Measurements from ENCODE around the gene CIC. TPM values are rescaled to one million over a fixed set of nuclear protein-coding genes. Genes with fewer than 3 reads are reported as not detected.
A peak's percentile ranks its signal among the peaks of the same experiment; 100 is the strongest.

CIC gene
- total RNA-seq, 4 donors from 2014 or later: 27.0 to 74.1 (median 41.3) TPM

- Histone ChIP-seq H3K27me3 (no peaks in the 10 kb centered on the region), H3K36me3 (peaks cover 0 to 78% (median 15%) of the 10 kb centered on the region in 3 donors), H3K27ac (no peak overlapping the region), H3K9me3 (no peaks in the 10 kb centered on the region), H3K4me1 (peaks cover 0 to 38% (median 12%) of the 10 kb centered on the region in 4 donors), H3K4me3 (no peak overlapping the region)
- WGBS, 2 donors: 95 to 98% methylated on average over 21 to 31 of the region's 33 CpGs
- DNase-seq (ENCODE audit: low spot score in 2 of 2): no peak
- TF ChIP-seq EP300 (IDR thresholded peaks at IDR 0.05): no peak
- no peak for TF ChIP-seq CTCF (IDR thresholded peaks at IDR 0.05)
- no peak for TF ChIP-seq POLR2A (IDR thresholded peaks at IDR 0.05)
These were observed 43.2 kb upstream of the CIC start for GRCh38 chr19:42225718-42226292.

- WGBS, 2 donors: 93% methylated on average over 1 of the region's 1 CpG
- no peak for TF ChIP-seq POLR2A (IDR thresholded peaks at IDR 0.05)
- TF ChIP-seq EP300 (IDR thresholded peaks at IDR 0.05): no peak
- no peak for TF ChIP-seq CTCF (IDR thresholded peaks at IDR 0.05)
- Histone ChIP-seq H3K4me3 (no peak overlapping the region), H3K27ac (no peak overlapping the region), H3K27me3 (no peaks in the 10 kb centered on the region), H3K36me3 (peaks cover 0 to 89% (median 19%) of the 10 kb centered on the region in 3 donors), H3K9me3 (no peaks in the 10 kb centered on the region), H3K4me1 (peaks cover 0 to 29% (median 7%) of the 10 kb centered on the region in 4 donors)
- no peak for DNase-seq (ENCODE audit: low spot score in 2 of 2)
These were observed 42.2 kb upstream of the CIC start for GRCh38 chr19:42226886-42227285.

GRCh38 chr19:42228641-42229040 is 40.4 kb upstream of the CIC start:
- peaks cover 0 to 98% (median 30%) of the 10 kb centered on the region in 3 donors for H3K36me3 ChIP-seq
- peaks cover 0 to 28% (median 7%) of the 10 kb centered on the region in 4 donors for H3K4me1 ChIP-seq
- 78 to 88% methylated on average over 4 of the region's 4 CpGs for WGBS, 2 donors
- no peak for DNase-seq (ENCODE audit: low spot score in 2 of 2)
- H3K4me3 ChIP-seq: no peak overlapping the region
- no peak overlapping the region for H3K27ac ChIP-seq
- TF ChIP-seq CTCF (IDR thresholded peaks at IDR 0.05): no peak
- TF ChIP-seq POLR2A (IDR thresholded peaks at IDR 0.05): no peak
- TF ChIP-seq EP300 (IDR thresholded peaks at IDR 0.05): no peak
- no peaks in the 10 kb centered on the region for H3K27me3 ChIP-seq
- H3K9me3 ChIP-seq: no peaks in the 10 kb centered on the region

GRCh38 chr19:42229301-42229854 is 39.7 kb upstream of the CIC start:
- Histone ChIP-seq H3K27ac (peak overlapping the region in 1 of 4 donors; percentile 56), H3K4me3 (no peak overlapping the region), H3K4me1 (peaks cover 0 to 34% (median 7%) of the 10 kb centered on the region in 4 donors), H3K36me3 (peaks cover 0 to 100% (median 33%) of the 10 kb centered on the region in 3 donors), H3K27me3 (no peaks in the 10 kb centered on the region), H3K9me3 (no peaks in the 10 kb centered on the region)
- no peak for DNase-seq (ENCODE audit: low spot score in 2 of 2)
- WGBS, 2 donors: 53 to 64% methylated on average over 4 of the region's 4 CpGs
- TF ChIP-seq POLR2A (IDR thresholded peaks at IDR 0.05): no peak
- no peak for TF ChIP-seq CTCF (IDR thresholded peaks at IDR 0.05)
- TF ChIP-seq EP300 (IDR thresholded peaks at IDR 0.05): no peak

- no peaks in the 10 kb centered on the region for H3K9me3 ChIP-seq
- no peak for TF ChIP-seq POLR2A (IDR thresholded peaks at IDR 0.05)
- no peak for TF ChIP-seq CTCF (IDR thresholded peaks at IDR 0.05)
- TF ChIP-seq EP300 (IDR thresholded peaks at IDR 0.05): no peak
- H3K4me1 ChIP-seq: peaks cover 0 to 34% (median 7%) of the 10 kb centered on the region in 4 donors
- H3K4me3 ChIP-seq: no peak overlapping the region
- DNase-seq (ENCODE audit: low spot score in 2 of 2): no peak
- peak overlapping the region in 2 of 4 donors; percentile 47 to 56 for H3K27ac ChIP-seq
- H3K27me3 ChIP-seq: no peaks in the 10 kb centered on the region
- WGBS, 2 donors: 31 to 45% methylated on average over 7 to 8 of the region's 8 CpGs
- H3K36me3 ChIP-seq: peaks cover 0 to 100% (median 30%) of the 10 kb centered on the region in 3 donors
These were observed 39.1 kb upstream of the CIC start for GRCh38 chr19:42229855-42230351.

All from tibial nerve (tissue), 4 donors.